Rectal smooth muscle tissue (tissue), 1 donor: ENCODE results near the gene FNDC7.
"Not testable (repeated sequence)": the region's sequence is repeated elsewhere in the genome, so short reads cannot be mapped to it uniquely, and the experiment has no call there.

Experiments
- H3K27ac ChIP-seq: one replicate; pipeline ENCODE4 v1.7.0; 2013; ENCODE audit warnings: low read depth, low read length, inconsistent platforms
- H3K27me3 ChIP-seq: one replicate; pipeline ENCODE4 v1.7.0; 2013; ENCODE audit warnings: low read length; ENCODE audit not compliant: control insufficient read depth, insufficient read depth
- H3K36me3 ChIP-seq: one replicate; pipeline ENCODE4 v1.7.0; 2013; ENCODE audit warnings: low read length; ENCODE audit not compliant: control insufficient read depth, insufficient read depth
- H3K4me1 ChIP-seq: one replicate; pipeline ENCODE4 v1.7.0; 2013; ENCODE audit warnings: low read length; ENCODE audit not compliant: control insufficient read depth, insufficient read depth
- H3K4me3 ChIP-seq: one replicate; pipeline ENCODE4 v1.7.0; 2013; ENCODE audit warnings: low read length
- H3K9ac ChIP-seq: one replicate; pipeline ENCODE4 v1.7.0; 2013; ENCODE audit warnings: low read length

The FNDC7 gene

DNA sequence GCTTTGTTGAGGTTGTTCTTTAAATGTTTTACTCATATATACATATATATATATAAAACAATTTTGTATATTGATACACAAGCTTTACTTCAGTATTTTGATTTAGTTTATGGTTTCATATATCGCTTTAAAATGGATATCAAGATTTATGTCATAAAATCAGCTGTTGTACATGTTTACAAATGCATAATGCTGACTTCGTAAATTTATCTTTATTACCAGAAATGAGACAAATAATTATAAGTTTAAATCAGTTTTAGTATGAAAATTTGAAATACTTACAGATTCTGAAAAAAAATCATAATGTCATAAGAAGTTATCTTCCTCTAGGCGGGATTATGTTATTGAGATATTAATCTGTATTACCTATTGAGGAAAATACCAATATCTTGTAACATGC lies 40.7 kb downstream of the FNDC7 start:
- H3K36me3 ChIP-seq: peaks cover 2% of the 10 kb centered on the region
- no peak overlapping the region for H3K4me3 ChIP-seq
- peaks cover 2% of the 10 kb centered on the region for H3K4me1 ChIP-seq
- H3K27me3 ChIP-seq: no peaks in the 10 kb centered on the region
- H3K27ac ChIP-seq: no peak overlapping the region
- no peak overlapping the region for H3K9ac ChIP-seq

DNA sequence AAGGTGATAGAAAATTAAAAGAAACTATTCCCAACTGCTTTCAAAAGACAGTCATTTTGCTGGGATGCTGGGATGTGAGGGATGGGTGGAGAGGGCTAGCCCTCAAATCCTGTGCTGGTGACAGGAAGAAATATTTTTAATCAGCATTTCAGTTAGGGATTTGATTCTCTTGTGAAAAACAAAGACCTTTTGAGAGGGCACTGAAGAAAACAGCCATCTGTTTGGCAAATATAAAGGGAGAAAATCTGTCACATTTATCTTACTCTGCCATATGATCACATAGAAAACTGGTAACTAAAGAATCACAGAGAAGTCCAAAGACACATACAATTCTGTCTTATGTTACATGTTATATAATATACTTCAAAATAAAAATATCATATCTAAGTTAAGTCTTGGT lies 46.1 kb downstream of the FNDC7 start:
- no peak overlapping the region for H3K27ac ChIP-seq
- H3K36me3 ChIP-seq: peaks cover 4% of the 10 kb centered on the region
- no peak overlapping the region for H3K9ac ChIP-seq
- H3K4me3 ChIP-seq: no peak overlapping the region
- no peaks in the 10 kb centered on the region for H3K4me1 ChIP-seq
- no peaks in the 10 kb centered on the region for H3K27me3 ChIP-seq

GRCh38 chr1:108767115-108767514 lies 54.4 kb downstream of the FNDC7 start:
- peaks cover 14% of the 10 kb centered on the region for H3K36me3 ChIP-seq

DNA sequence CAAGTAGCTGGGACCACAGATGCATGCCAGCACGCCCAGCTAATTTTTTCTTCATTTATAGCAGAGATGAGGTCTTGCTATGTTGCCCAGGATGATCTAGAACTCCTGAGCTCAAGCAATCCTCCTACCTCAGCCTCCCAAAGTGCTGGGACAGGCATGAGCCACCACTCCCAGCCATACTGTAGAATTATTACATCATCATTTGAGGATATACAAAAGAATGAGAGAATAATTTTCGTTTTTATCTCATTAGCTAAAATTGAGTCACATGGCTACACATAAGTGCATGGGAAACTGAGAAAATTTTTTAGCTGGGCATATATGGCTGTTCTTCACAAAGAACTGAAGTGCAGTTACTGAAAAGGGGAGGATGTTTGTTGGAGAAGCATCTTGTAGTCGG lies 55.0 kb downstream of the FNDC7 start:
- peaks cover 13% of the 10 kb centered on the region for H3K36me3 ChIP-seq
- H3K27ac ChIP-seq: no peak overlapping the region
- no peak overlapping the region for H3K4me3 ChIP-seq
- H3K4me1 ChIP-seq: no peaks in the 10 kb centered on the region
- no peak overlapping the region for H3K9ac ChIP-seq
- H3K27me3 ChIP-seq: no peaks in the 10 kb centered on the region

More at GRCh38 chr1:108767115-108767514, 54.4 kb downstream of the FNDC7 start:
- Histone ChIP-seq H3K4me1 (no peaks in the 10 kb centered on the region), H3K9ac (no peak overlapping the region), H3K4me3 (no peak overlapping the region), H3K27me3 (no peaks in the 10 kb centered on the region), H3K27ac (no peak overlapping the region)

DNA sequence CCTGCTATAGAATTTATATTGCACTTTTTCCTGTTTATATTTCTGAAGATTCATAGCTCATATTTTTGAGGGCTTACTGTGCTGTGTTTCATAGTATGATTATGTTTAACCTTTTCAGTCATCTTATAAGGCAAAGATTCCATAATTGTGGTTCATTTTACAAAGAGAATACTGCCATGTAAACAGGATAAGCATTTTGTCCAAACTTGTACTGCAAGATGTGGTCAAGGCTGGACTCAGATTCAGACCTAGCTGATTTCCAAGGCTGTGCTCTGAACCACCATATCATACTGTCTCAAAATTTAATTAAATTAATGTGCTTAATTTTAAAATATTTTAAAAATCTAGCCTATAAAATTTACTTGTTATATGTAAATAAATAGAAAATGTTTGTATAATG lies 65.1 kb downstream of the FNDC7 start:
- Histone ChIP-seq H3K4me3 (no peak overlapping the region), H3K4me1 (no peaks in the 10 kb centered on the region), H3K27me3 (no peaks in the 10 kb centered on the region), H3K36me3 (peaks cover 22% of the 10 kb centered on the region), H3K9ac (no peak overlapping the region), H3K27ac (no peak overlapping the region)

DNA sequence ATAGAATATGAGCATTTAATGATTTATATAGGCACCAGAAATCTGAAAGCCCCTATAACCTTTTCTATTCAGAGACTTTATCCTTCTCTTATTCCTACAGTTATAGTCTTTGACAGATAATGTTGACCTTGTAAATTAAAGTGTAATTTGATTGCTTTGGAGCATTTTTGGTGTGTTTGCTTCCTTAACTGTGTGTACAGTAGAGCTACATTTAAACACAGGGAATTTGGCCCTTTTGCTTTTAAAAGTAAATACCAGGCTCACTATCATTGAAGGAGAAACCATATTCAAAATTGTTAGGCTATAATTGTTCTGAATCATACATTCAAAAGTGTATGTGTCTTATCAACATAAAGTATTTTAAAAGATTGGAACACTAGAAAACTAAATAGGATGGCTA lies 66.7 kb downstream of the FNDC7 start:
- H3K4me3 ChIP-seq: no peak overlapping the region
- H3K27ac ChIP-seq: no peak overlapping the region
- H3K9ac ChIP-seq: no peak overlapping the region
- peaks cover 16% of the 10 kb centered on the region for H3K36me3 ChIP-seq
- H3K4me1 ChIP-seq: no peaks in the 10 kb centered on the region
- no peaks in the 10 kb centered on the region for H3K27me3 ChIP-seq

DNA sequence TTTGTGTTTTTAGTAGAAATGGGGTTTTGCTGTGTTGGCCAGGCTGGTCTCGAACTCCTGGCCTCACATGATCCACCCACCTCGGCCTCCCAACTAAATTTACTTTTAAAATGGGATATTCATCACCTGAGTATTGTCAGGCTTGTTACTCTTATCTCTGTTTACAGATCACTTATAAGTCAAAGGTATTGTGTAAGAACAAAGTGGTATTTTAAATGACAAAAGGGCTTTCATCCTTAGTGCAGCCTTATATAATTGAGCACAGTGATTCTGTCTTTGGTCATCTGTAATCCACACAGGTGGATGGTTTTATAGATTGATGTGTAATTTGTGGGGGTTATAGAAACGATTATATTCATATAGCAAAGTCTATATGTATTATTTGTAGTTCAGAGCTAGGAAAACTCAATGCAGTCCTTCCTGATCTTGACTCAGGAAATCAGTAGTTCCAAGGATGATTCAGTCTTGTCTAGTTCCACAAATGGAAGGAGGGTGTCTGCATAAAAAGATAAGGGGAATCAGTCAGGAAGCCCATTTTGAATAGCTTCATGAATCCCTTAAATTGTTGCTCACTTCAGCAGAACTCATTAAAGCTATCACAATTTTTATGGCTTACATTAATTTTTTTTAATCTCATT lies 68.3 kb downstream of the FNDC7 start:
- Histone ChIP-seq H3K4me3 (no peak overlapping the region), H3K9ac (no peak overlapping the region), H3K4me1 (no peaks in the 10 kb centered on the region), H3K27me3 (no peaks in the 10 kb centered on the region), H3K27ac (no peak overlapping the region), H3K36me3 (peaks cover 21% of the 10 kb centered on the region)

DNA sequence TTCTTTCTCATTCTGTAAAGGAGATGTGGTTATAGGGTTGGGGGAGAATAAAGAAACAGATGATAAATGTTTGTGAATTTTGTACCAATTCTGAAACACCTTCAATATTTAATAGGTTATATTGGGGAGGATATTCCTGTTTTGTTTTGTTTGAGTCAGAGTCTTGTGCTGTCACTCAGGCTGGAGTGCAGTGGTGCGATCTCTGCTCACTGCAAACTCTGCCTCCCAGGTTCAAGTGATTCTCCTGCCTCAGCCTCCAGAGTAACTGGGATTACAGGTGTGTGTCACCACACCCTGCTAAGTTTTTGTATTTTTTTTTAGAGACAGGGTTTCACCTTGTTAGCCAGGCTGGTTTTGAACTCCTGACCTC lies 68.9 kb downstream of the FNDC7 start:
- H3K9ac ChIP-seq, H3K4me3 ChIP-seq, H3K27ac ChIP-seq, H3K27me3 ChIP-seq, H3K4me1 ChIP-seq: not testable (repeated sequence)
- peaks cover 22% of the 10 kb centered on the region for H3K36me3 ChIP-seq

- Histone ChIP-seq H3K27me3 (no peaks in the 10 kb centered on the region), H3K36me3 (peaks cover 16% of the 10 kb centered on the region), H3K27ac (no peak overlapping the region), H3K4me3 (no peak overlapping the region), H3K9ac (no peak overlapping the region), H3K4me1 (no peaks in the 10 kb centered on the region)
Measured at GRCh38 chr1:108785264-108785663, 72.6 kb downstream of the FNDC7 start.

DNA sequence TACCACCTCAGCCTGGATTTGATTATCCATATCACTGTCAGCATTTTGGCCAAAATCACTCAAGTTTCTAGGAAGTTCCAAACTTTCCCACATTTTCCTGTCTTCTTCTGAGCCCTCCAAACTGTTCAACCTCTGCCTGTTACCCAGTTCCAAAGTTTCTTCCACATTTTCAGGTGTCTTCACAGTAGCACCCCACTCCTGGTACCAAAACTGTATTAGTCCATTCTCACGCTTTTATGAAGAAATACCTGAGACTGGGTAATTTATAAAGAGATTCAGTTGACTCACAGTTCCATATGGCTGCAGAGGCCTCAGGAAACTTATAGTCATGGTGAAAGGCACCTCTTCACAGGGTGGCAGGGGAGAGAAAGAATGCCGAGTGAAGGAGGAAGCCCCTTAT lies 73.2 kb downstream of the FNDC7 start:
- Histone ChIP-seq H3K4me1 (no peaks in the 10 kb centered on the region), H3K36me3 (peaks cover 16% of the 10 kb centered on the region), H3K4me3 (no peak overlapping the region), H3K27ac (no peak overlapping the region), H3K27me3 (no peaks in the 10 kb centered on the region), H3K9ac (no peak overlapping the region)

GRCh38 chr1:108791790-108792189 lies 79.1 kb downstream of the FNDC7 start:
- Histone ChIP-seq H3K36me3 (peaks cover 3% of the 10 kb centered on the region), H3K4me1 (no peaks in the 10 kb centered on the region), H3K27ac (no peak overlapping the region), H3K4me3 (no peak overlapping the region), H3K9ac (no peak overlapping the region), H3K27me3 (no peaks in the 10 kb centered on the region)
